GM12872 (cell line): ENCODE measurements around the gene TBC1D2B.

Experiments
- CTCF ChIP-seq: IDR thresholded peaks from 3 replicates; pipeline ENCODE4 v1.5.1; 2011; ENCODE audit warnings: low read depth, mild to moderate bottlenecking, low read length, moderate library complexity; ENCODE audit not compliant: insufficient read depth

TBC1D2B gene

GRCh38 chr15:78057803-78058202 is 19.7 kb downstream of the TBC1D2B start:
- TF ChIP-seq CTCF, result no peak

- no peak for TF ChIP-seq CTCF
These were observed 20.7 kb downstream of the TBC1D2B start for GRCh38 chr15:78056714-78057269.

- TF ChIP-seq CTCF, result no peak
These were observed 21.4 kb downstream of the TBC1D2B start for GRCh38 chr15:78055919-78056713.

- no peak for TF ChIP-seq CTCF
These were observed 22.5 kb downstream of the TBC1D2B start for GRCh38 chr15:78054966-78055365.

GRCh38 chr15:78054518-78054917 is 23.0 kb downstream of the TBC1D2B start:
- no peak for TF ChIP-seq CTCF

GRCh38 chr15:78052545-78052944 is 25.0 kb downstream of the TBC1D2B start:
- TF ChIP-seq CTCF, result no peak

- TF ChIP-seq CTCF, result no peak
These were observed 25.5 kb downstream of the TBC1D2B start for GRCh38 chr15:78052001-78052401.
